GM18526 (cell line): Measurements from ENCODE around the gene ADGRL1.

ENCODE experiments used
- POLR2A ChIP-seq: IDR thresholded peaks from 3 replicates; pipeline ENCODE4 v1.6.1; 2011; ENCODE audit not compliant: insufficient read length; ENCODE audit errors: extremely low read depth

Gene ADGRL1

DNA sequence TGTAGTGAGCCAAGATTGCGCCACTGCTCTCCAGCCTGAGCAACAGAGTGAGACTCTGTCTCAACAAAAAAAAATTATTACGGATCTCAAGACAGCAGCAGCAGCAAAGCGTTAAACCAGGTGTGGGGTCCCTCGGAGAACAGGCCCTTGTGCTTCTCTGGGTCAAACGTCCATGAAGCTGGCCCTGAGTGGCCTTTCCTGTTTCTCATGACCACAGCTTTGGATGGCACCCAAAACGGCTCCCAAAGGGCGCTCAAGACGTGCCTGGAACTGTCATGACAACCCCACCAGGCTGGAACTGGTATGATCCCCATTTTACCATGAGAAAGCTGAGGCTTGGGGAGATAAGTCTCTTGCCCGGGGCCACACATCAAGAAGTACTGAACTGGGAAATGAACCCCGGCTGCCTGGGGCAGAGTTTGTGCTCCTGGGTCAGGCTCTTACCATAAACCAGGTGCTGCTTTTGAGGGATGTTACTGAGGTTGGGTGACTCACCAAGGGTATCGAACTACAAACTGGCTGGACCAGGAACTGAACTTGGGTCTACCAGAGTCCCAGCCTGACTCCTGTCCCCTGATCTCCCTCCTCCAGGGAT, 103.8 kb downstream of the ADGRL1 start:
- no peak for TF ChIP-seq POLR2A

GRCh38 chr19:14101003-14101545, 104.9 kb downstream of the ADGRL1 start:
- no peak for TF ChIP-seq POLR2A
